Mesothelial cell of epicardium (in vitro differentiated cells): ENCODE results near the gene ANKLE2. TPM values are rescaled to one million over a fixed set of nuclear protein-coding genes. Genes with fewer than 3 reads are reported as not detected.

Source experiments
- DNase-seq, 2 experiments: peaks; one replicate each; pipeline ENCODE4 v3.0.0; 2021; ENCODE audit warnings: low spot score in 2 of 2; ENCODE audit not compliant: unreplicated experiment in 2 of 2
- H3K27ac Mint-ChIP-seq: 2 replicates; pipeline ENCODE4 v1.8.0; 2021; ENCODE audit warnings: mixed read lengths
- H3K27me3 Mint-ChIP-seq: 2 replicates; pipeline ENCODE4 v1.8.0; 2021; ENCODE audit warnings: low read depth, mixed read lengths
- H3K36me3 Mint-ChIP-seq: 2 replicates; pipeline ENCODE4 v1.8.0; 2021; ENCODE audit warnings: mixed read lengths
- H3K4me1 Mint-ChIP-seq: 2 replicates; pipeline ENCODE4 v1.8.0; 2021; ENCODE audit warnings: mixed read lengths
- H3K4me3 Mint-ChIP-seq: 2 replicates; pipeline ENCODE4 v1.8.0; 2021; ENCODE audit warnings: mild to moderate bottlenecking, moderate library complexity, mixed read lengths
- H3K9me3 Mint-ChIP-seq: 2 replicates; pipeline ENCODE4 v1.8.0; 2021; ENCODE audit warnings: mixed read lengths
- total RNA-seq: library from RNA; stranded (reverse); gene quantifications from 3 replicates; pipeline ENCODE4 v1.2.1, GENCODE V29; 2021
- TF ChIP-seq, protein P1 (sequence below): fragments of 200-600 bp; sonication (generic); IDR thresholded peaks from one replicate; pipeline ENCODE4 v1.5.0; 2021; ENCODE audit warnings: antibody characterized with exemption; ENCODE audit not compliant: unreplicated experiment

ANKLE2 gene
- total RNA-seq, 1 donor from 2014 or later: 98.9 TPM

DNA sequence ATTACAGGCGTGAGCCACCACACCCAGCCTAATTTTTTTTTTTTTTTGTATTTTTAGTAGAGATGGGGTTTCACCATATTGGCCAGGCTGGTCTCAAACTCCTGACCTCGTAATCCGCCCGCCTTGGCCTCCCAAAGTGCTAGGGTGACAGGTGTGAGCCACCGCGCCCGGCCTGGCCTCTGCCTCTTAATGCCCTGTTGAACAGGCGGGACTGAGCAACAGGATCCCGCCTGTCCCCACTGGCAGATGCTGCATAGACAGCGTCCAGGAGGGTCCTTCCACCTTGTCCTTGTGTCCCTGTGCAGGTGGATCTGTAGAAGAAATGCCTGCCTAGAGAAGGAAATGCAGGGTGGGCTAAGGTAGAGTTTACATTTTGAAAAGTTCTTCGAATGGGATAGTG lies 45.3 kb downstream of the ANKLE2 start:
- TF ChIP-seq, protein P1, sequence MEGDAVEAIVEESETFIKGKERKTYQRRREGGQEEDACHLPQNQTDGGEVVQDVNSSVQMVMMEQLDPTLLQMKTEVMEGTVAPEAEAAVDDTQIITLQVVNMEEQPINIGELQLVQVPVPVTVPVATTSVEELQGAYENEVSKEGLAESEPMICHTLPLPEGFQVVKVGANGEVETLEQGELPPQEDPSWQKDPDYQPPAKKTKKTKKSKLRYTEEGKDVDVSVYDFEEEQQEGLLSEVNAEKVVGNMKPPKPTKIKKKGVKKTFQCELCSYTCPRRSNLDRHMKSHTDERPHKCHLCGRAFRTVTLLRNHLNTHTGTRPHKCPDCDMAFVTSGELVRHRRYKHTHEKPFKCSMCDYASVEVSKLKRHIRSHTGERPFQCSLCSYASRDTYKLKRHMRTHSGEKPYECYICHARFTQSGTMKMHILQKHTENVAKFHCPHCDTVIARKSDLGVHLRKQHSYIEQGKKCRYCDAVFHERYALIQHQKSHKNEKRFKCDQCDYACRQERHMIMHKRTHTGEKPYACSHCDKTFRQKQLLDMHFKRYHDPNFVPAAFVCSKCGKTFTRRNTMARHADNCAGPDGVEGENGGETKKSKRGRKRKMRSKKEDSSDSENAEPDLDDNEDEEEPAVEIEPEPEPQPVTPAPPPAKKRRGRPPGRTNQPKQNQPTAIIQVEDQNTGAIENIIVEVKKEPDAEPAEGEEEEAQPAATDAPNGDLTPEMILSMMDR: no peak

DNA sequence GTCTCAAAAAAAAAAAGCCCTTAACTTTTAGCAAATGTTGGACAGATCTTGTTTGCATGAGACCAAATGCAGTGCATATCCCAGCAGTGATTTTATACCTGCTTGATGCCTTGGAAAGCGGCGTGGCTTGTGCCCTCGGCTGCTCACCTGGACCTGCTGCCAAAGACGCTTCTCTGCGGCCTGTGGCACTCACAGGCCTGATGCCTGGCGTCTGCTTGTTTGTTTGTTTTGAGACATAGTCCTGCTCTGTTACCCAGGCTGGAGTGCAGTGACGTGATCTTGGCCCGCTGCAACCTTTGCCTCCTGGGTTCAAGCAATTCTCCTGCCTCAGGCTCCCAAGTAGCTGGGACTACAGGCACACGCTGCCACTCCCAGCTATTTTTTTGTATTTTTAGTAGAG lies 45.8 kb downstream of the ANKLE2 start:
- TF ChIP-seq, protein P1: no peak
- Mint-ChIP-seq H3K4me3 (no peak overlapping the region), H3K36me3 (peaks cover 18% of the 10 kb centered on the region), H3K9me3 (no peaks in the 10 kb centered on the region), H3K4me1 (peaks cover 4% of the 10 kb centered on the region), H3K27ac (no peak overlapping the region), H3K27me3 (no peaks in the 10 kb centered on the region)
- no peak for DNase-seq

More for the DNA sequence above, 45.3 kb downstream of the ANKLE2 start:
- H3K27me3 Mint-ChIP-seq: no peaks in the 10 kb centered on the region
- no peaks in the 10 kb centered on the region for H3K9me3 Mint-ChIP-seq
- H3K4me1 Mint-ChIP-seq: peaks cover 4% of the 10 kb centered on the region
- no peak for DNase-seq
- H3K4me3 Mint-ChIP-seq: no peak overlapping the region
- no peak overlapping the region for H3K27ac Mint-ChIP-seq
- H3K36me3 Mint-ChIP-seq: peaks cover 18% of the 10 kb centered on the region

DNA sequence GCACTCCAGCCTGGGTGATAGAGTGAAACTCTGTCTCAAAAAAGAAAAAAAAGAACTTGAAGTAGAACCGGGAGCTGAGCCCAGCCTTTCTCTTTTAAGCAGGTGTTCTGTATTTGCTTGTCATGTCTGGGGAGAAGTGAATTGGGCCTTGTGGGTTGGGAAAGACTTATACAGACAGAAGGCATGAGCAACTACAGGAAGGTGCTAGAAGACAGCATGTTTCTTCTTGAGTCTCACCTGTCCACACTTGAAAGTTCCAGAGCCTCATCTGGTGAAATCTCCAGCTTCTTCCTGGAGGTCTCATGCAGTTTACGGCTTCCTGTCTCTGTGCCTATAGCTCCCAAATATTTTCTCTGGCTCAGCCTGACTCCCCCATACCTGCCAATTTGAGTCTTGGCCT lies 48.5 kb downstream of the ANKLE2 start:
- H3K9me3 Mint-ChIP-seq: no peaks in the 10 kb centered on the region
- peaks cover 6% of the 10 kb centered on the region for H3K36me3 Mint-ChIP-seq
- DNase-seq: no peak
- TF ChIP-seq, protein P1: no peak
- H3K27me3 Mint-ChIP-seq: no peaks in the 10 kb centered on the region
- no peak overlapping the region for H3K4me3 Mint-ChIP-seq
- no peak overlapping the region for H3K27ac Mint-ChIP-seq
- H3K4me1 Mint-ChIP-seq: peaks cover 4% of the 10 kb centered on the region

DNA sequence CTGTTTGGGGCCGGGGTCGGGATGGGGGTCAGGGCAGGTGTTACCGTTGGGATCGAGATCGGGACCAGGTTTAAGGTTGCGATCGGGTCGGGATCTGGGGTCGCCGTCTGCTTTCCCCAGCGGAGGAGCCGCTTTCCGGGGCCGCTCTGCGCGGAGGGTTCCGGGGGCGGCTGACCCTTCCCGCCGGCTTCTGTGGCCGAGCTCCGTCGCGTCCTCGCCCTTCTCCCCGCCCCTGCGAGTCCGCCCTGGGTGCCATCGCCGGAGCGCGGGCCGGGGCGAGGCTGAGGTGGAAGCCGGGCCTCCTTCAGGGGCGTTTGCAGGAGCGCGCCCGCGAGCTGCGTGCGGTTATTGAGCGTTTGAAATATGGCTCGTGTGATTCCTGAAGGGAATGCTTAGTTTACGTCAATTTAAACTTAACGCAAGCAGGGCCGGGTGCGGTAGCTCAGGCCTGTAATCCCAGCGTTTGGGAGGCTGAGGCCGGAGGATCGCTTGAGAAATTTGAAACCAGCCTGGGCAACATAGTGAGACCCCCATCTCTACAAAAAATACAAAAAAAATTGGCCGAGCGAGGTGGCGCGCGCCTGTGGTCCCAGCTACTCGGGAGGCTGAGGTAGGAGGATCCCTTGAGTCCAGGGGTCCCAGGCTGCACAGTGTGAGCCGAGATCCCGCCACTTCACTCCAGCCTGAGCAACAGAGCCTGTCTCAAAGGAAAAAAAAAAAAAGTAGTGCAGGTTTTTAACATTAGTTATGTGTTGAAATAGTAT lies 50.4 kb downstream of the ANKLE2 start:
- DNase-seq: peak in 1 of 2 experiments; percentile 50
- H3K36me3 Mint-ChIP-seq: peaks cover 13% of the 10 kb centered on the region
- H3K27ac Mint-ChIP-seq: peak overlapping the region; percentile 72
- H3K9me3 Mint-ChIP-seq: no peaks in the 10 kb centered on the region
- H3K27me3 Mint-ChIP-seq: no peaks in the 10 kb centered on the region
- peaks cover 4% of the 10 kb centered on the region for H3K4me1 Mint-ChIP-seq
- peak overlapping the region; percentile 74 for H3K4me3 Mint-ChIP-seq
- TF ChIP-seq, protein P1: no peak

DNA sequence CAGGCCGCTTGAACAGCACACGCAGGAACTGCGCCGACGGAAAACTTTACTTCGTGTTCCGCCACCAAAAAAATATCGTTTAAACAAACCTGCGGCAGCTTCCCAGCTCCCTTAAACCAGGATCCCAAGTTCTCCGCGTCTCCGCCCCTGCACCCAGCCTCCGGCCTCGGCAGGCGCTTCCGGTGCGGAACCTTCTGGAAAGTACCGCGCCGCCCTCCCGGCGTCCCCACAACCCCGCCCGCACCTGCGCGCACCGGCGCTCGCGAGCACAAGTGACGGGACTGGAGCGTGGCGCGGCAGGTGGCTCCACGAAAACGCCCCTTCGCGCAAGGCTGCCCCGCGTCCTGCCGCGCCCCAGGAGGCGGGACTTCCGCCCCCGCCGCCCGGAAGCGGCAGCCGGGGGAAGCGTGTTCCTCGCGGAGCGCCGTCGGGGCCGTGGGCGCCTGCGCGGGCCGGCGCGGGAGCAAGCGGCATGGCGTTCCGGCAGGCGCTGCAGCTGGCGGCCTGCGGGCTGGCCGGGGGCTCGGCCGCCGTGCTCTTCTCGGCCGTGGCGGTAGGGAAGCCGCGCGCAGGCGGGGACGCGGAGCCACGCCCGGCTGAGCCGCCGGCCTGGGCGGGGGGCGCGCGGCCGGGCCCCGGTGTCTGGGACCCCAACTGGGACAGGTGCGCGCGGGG lies 51.1 kb downstream of the ANKLE2 start, which contains the start of gene PGAM5:
PGAM5 (plus strand) TSS at position 438 of the 675 bp plus-strand sequence; CDS start at position 473, 35 bp downstream.
- H3K4me3 Mint-ChIP-seq: peak within 1 kb of the TSS; percentile 83
- TF ChIP-seq, protein P1: no peak
- peak; percentile 73 to 81 for DNase-seq

More for the DNA sequence above, 51.1 kb downstream of the ANKLE2 start, which contains the start of gene PGAM5:
- H3K4me1 Mint-ChIP-seq: peaks cover 4% of the 10 kb centered on the region
- H3K36me3 Mint-ChIP-seq: peaks cover 13% of the 10 kb centered on the region
- no peaks in the 10 kb centered on the region for H3K9me3 Mint-ChIP-seq
- peak within 1 kb of the TSS; percentile 88 for H3K27ac Mint-ChIP-seq
- no peaks in the 10 kb centered on the region for H3K27me3 Mint-ChIP-seq
